ENCODE data around the gene C5. TPM values are rescaled to one million over a fixed set of nuclear protein-coding genes. Genes with fewer than 3 reads are reported as not detected.

The C5 gene
- total RNA-seq, 6 donors from 2014 or later: 7.1 to 18.9 (median 16.8) TPM

DNA sequence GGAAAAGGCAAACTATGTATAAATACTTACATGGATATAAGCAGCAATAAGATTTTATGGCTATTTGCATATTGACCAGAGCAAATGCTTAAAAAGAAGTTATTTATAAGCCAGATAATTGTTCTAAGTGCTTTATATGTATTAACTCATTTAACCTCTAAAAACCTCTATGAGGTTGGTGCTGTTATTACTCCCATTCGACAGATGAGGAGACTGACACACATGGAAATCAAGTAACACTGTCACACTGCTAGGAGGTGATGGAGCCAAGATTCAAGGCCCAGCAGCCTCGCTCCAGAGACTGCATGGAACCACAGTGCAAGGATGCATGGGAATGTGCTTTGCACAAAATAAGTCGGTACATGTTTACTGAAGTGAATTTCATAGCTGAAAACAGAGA lies 53.7 kb downstream of the C5 start:
- 58 to 61% methylated on average over 3 of the region's 3 CpGs for WGBS, 2 donors
- no peak for DNase-seq
- no peaks in the 10 kb centered on the region for H3K9me3 ChIP-seq

DNA sequence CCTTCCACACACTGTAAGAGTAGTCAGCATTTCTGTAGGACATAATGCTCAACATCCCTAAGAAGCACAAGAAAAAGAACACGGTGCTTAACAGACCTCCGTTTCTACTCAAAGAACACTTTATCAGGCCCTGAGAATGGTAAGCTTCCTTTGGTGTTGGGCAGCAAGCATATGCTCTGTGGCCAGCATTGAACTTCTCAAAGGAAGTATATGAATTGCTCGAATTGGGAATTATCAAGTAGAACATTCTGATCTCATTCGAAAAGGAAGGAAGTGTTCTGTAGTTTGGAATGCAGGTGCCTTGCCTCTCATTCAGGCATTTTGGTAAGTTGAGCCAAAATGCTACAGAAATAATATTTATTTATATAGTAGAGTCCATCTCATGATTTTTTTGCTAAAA lies 61.0 kb downstream of the C5 start:
- WGBS, 2 donors: 81 to 82% methylated on average over 4 of the region's 4 CpGs
- peaks cover 0 to 2% (median 0%) of the 10 kb centered on the region in 4 donors for H3K4me1 ChIP-seq
- ATAC-seq (ENCODE audit: low FRiP score in 2 of 2) (no peak), DNase-seq (no peak)
- H3K36me3 ChIP-seq: peaks cover 0 to 6% (median 0%) of the 10 kb centered on the region in 4 donors
- H3K4me3 ChIP-seq: no peak overlapping the region
- no peaks in the 10 kb centered on the region for H3K9me3 ChIP-seq
- no peak overlapping the region for H3K27ac ChIP-seq
- no peak for TF ChIP-seq POLR2A (IDR thresholded peaks at IDR 0.05)
- TF ChIP-seq POLR2AphosphoS5 (IDR thresholded peaks at IDR 0.05): no peak
- TF ChIP-seq, protein P1, sequence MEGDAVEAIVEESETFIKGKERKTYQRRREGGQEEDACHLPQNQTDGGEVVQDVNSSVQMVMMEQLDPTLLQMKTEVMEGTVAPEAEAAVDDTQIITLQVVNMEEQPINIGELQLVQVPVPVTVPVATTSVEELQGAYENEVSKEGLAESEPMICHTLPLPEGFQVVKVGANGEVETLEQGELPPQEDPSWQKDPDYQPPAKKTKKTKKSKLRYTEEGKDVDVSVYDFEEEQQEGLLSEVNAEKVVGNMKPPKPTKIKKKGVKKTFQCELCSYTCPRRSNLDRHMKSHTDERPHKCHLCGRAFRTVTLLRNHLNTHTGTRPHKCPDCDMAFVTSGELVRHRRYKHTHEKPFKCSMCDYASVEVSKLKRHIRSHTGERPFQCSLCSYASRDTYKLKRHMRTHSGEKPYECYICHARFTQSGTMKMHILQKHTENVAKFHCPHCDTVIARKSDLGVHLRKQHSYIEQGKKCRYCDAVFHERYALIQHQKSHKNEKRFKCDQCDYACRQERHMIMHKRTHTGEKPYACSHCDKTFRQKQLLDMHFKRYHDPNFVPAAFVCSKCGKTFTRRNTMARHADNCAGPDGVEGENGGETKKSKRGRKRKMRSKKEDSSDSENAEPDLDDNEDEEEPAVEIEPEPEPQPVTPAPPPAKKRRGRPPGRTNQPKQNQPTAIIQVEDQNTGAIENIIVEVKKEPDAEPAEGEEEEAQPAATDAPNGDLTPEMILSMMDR (IDR thresholded peaks at IDR 0.05): no peak
- no peak for TF ChIP-seq EP300 (IDR thresholded peaks at IDR 0.05)
- no peaks in the 10 kb centered on the region for H3K27me3 ChIP-seq

More for the DNA sequence above, 53.7 kb downstream of the C5 start:
- no peak for ATAC-seq (ENCODE audit: low FRiP score in 2 of 2)
- TF ChIP-seq POLR2AphosphoS5 (IDR thresholded peaks at IDR 0.05) (no peak), EP300 (IDR thresholded peaks at IDR 0.05) (no peak), POLR2A (IDR thresholded peaks at IDR 0.05) (no peak)
- TF ChIP-seq, protein P1 (IDR thresholded peaks at IDR 0.05): no peak
- Histone ChIP-seq H3K27ac (no peak overlapping the region), H3K27me3 (no peaks in the 10 kb centered on the region), H3K4me1 (no peaks in the 10 kb centered on the region), H3K4me3 (no peak overlapping the region), H3K36me3 (no peaks in the 10 kb centered on the region)

GRCh38 chr9:120985819-120986222 lies 64.3 kb downstream of the C5 start:
- ATAC-seq (ENCODE audit: low FRiP score in 2 of 2) (peak in 1 of 2 donors; percentile 66), DNase-seq (no peak)
- Histone ChIP-seq H3K4me1 (peaks cover 0 to 2% (median 0%) of the 10 kb centered on the region in 4 donors), H3K4me3 (no peak overlapping the region), H3K27me3 (no peaks in the 10 kb centered on the region), H3K27ac (no peak overlapping the region), H3K36me3 (peaks cover 0 to 6% (median 0%) of the 10 kb centered on the region in 4 donors), H3K9me3 (no peaks in the 10 kb centered on the region)
- WGBS, 2 donors: 10 to 17% methylated on average over 2 of the region's 2 CpGs
- TF ChIP-seq POLR2AphosphoS5 (IDR thresholded peaks at IDR 0.05) (no peak), EP300 (IDR thresholded peaks at IDR 0.05) (no peak), POLR2A (IDR thresholded peaks at IDR 0.05) (no peak)
- TF ChIP-seq, protein P1 (IDR thresholded peaks at IDR 0.05): peak in 5 of 6 experiments; percentile 17 to 51 (median 42)

DNA sequence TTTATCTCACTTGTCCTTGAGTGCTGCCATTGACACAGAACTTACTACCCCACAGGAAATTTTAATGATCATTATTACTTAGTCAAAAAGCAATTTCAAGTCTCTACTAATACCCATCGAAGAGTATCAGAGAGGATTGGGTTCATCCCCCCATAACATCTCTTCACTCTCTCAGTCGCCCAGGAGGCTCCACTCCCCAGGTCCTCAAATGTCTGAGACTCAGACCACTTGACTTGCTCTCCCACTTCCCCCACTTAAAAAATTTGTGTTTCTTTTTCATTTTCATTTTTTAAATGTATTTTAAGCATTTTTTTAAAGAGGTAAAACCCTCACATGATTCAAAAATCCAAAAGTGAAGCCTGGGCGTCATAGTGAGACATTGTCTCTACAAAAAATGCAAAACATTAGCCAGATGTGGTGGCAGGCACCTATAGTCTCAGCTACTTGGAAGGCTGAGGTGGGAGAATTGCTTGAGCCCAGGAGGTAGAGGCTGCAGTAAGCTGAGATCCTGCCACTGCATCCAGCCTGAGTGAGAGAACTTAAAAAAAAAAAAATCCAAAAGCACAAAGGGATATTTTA lies 66.7 kb downstream of the C5 start:
- WGBS, 2 donors: 80 to 81% methylated on average over 3 of the region's 3 CpGs
- Histone ChIP-seq H3K27me3 (no peaks in the 10 kb centered on the region), H3K27ac (no peak overlapping the region), H3K4me1 (peaks cover 0 to 2% (median 0%) of the 10 kb centered on the region in 4 donors), H3K4me3 (no peak overlapping the region), H3K9me3 (no peaks in the 10 kb centered on the region), H3K36me3 (peaks cover 0 to 2% (median 0%) of the 10 kb centered on the region in 4 donors)
- TF ChIP-seq EP300 (IDR thresholded peaks at IDR 0.05) (no peak), POLR2AphosphoS5 (IDR thresholded peaks at IDR 0.05) (no peak), POLR2A (IDR thresholded peaks at IDR 0.05) (no peak)
- TF ChIP-seq, protein P1 (IDR thresholded peaks at IDR 0.05): no peak
- ATAC-seq (ENCODE audit: low FRiP score in 2 of 2) (no peak), DNase-seq (no peak)

- WGBS, 2 donors: 60 to 63% methylated on average over 3 of the region's 3 CpGs
- TF ChIP-seq POLR2AphosphoS5 (IDR thresholded peaks at IDR 0.05): no peak
- no peak for TF ChIP-seq POLR2A (IDR thresholded peaks at IDR 0.05)
- TF ChIP-seq, protein P1 (IDR thresholded peaks at IDR 0.05): no peak
- DNase-seq (no peak), ATAC-seq (ENCODE audit: low FRiP score in 2 of 2) (no peak)
- peaks cover 0 to 2% (median 0%) of the 10 kb centered on the region in 4 donors for H3K4me1 ChIP-seq
- peaks cover 0 to 2% (median 0%) of the 10 kb centered on the region in 4 donors for H3K36me3 ChIP-seq
- H3K4me3 ChIP-seq: no peak overlapping the region
- H3K27ac ChIP-seq: no peak overlapping the region
- H3K27me3 ChIP-seq: no peaks in the 10 kb centered on the region
- H3K9me3 ChIP-seq: no peaks in the 10 kb centered on the region
Observed at GRCh38 chr9:120982836-120983235, 67.2 kb downstream of the C5 start.

Measured in upper lobe of left lung (tissue), 6 donors.